OCI-LY7 (cell line): ENCODE results near the gene SEPTIN10.

Source experiments
- EZH2phosphoT487 ChIP-seq: fragments of 200-600 bp; sonication (generic); IDR thresholded peaks from 2 replicates; pipeline ENCODE4 v1.6.1; 2018; ENCODE audit warnings: low read depth, borderline replicate concordance, mild to moderate bottlenecking, mixed run types, antibody characterized with exemption, low read length, moderate library complexity, mixed read lengths
- TF ChIP-seq, protein P1 (sequence below): fragments of 200-600 bp; sonication (generic); conservative IDR thresholded peaks from 2 replicates; pipeline ENCODE4 v1.5.1; 2014; ENCODE audit warnings: mild to moderate bottlenecking, antibody characterized with exemption, low read length, moderate library complexity, mixed read lengths

DNA sequence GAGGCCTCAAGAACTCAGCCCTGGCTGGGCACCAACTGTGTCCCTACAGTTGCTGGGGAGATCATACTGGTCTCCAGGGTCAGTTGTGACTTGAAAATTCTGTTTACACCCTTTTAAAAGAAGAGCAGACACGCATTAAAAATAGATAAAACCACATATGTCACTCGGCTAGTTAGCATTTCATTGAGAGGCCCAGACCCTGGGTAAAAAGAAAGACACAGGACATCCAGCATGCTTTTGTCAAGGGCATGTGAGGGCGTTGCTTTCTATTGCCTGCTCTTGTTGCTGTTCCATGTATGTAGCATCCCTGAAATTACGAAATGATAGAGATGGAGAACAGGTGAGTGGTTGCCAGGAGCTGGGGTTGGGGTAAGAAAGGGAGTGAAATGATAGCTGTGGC lies 94.3 kb downstream of the SEPTIN10 start:
- TF ChIP-seq, protein P1, sequence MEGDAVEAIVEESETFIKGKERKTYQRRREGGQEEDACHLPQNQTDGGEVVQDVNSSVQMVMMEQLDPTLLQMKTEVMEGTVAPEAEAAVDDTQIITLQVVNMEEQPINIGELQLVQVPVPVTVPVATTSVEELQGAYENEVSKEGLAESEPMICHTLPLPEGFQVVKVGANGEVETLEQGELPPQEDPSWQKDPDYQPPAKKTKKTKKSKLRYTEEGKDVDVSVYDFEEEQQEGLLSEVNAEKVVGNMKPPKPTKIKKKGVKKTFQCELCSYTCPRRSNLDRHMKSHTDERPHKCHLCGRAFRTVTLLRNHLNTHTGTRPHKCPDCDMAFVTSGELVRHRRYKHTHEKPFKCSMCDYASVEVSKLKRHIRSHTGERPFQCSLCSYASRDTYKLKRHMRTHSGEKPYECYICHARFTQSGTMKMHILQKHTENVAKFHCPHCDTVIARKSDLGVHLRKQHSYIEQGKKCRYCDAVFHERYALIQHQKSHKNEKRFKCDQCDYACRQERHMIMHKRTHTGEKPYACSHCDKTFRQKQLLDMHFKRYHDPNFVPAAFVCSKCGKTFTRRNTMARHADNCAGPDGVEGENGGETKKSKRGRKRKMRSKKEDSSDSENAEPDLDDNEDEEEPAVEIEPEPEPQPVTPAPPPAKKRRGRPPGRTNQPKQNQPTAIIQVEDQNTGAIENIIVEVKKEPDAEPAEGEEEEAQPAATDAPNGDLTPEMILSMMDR = no peak
- TF ChIP-seq EZH2phosphoT487 = no peak
